ENCODE measurements around the gene VAMP5. TPM values are rescaled to one million over a fixed set of nuclear protein-coding genes. Genes with fewer than 3 reads are reported as not detected.

The VAMP5 gene
- total and polyA plus RNA-seq, 2 donors (not counting 1 experiment from before 2014, with no cell fraction given), result 16.9 to 28.6 TPM

DNA sequence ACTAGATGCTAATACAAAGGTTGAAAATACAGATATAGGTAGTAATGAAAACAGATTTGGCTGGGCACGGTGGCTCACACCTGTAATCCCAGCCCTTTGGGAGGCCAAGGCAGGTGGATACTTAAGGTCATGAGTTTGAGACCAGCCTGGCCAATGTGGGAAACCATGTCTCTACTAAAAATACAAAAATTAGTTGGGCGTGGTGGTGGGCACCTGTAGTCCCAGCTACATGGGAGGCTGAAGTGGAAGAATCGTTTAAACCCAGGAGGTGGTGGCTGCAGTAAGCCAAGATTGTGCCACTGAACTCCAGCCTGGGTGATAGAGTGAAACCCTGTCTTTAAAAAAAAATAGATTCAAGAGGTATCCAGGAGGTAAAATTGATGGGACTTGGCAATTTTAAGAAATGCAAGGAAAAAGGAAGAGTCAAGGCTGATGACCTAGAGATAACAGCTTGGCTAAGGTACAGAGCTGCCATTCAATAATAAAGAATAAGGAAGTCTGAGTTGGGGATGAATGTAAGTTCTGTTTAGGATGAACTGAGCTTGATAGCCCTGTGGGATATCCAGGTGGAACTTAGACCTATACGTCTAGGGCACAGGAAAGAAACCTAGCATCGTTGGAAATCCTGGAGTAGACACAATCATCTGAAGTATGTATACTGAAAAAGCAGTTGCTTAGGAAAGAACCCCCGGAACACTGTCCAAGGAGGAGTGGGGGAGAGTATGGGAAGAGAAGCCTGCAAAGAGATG lies 36.2 kb upstream of the VAMP5 start:
- Histone ChIP-seq H3K9me3 (ENCODE audit: control extremely low read depth in 1 of 3, control insufficient read depth in 2 of 3, insufficient read depth in 1 of 3, low read length in 2 of 3) (no peaks in the 10 kb centered on the region), H2AFZ (ENCODE audit: insufficient read depth, low read depth, low read length, poor library complexity, severe bottlenecking) (no peak overlapping the region), H3K4me1 (ENCODE audit: control insufficient read depth in 2 of 2, insufficient read depth in 2 of 2, low read length in 2 of 2) (peaks cover 0 to 3% of the 10 kb centered on the region in 2 donors), H3K27me3 (replicated peaks in 1 of 4; ENCODE audit: control extremely low read depth in 1 of 4, control insufficient read depth in 3 of 4, insufficient read depth in 4 of 4, low read length in 3 of 4) (no peaks in the 10 kb centered on the region), H3K36me3 (replicated peaks in 1 of 2; ENCODE audit: control extremely low read depth in 1 of 2, control insufficient read depth in 1 of 2, extremely low read depth in 1 of 2, insufficient read depth in 2 of 2, low read length in 1 of 2) (peaks cover 4 to 59% of the 10 kb centered on the region in 2 experiments), H3K4me3 (ENCODE audit: control extremely low read depth in 1 of 5, extremely low read depth in 1 of 5, insufficient read depth in 1 of 5, low read depth in 2 of 5, low read length in 4 of 5) (no peak overlapping the region), H3K9ac (ENCODE audit: low read length) (no peak overlapping the region), H3K4me2 (replicated peaks; ENCODE audit: low read depth, low read length, poor library complexity, severe bottlenecking) (no peak overlapping the region), H3K27ac (ENCODE audit: low read length in 2 of 2) (no peak overlapping the region), H3K79me2 (ENCODE audit: control insufficient read depth, insufficient read depth, low read length) (no peaks in the 10 kb centered on the region), H4K20me1 (ENCODE audit: control insufficient read depth, insufficient read depth, low read length, poor library complexity, severe bottlenecking) (no peaks in the 10 kb centered on the region)
- ChIA-PET POLR2A (interaction anchor here (0.6 to 4.6 kb wide), 2 partner anchors 8 to 1264 kb away, joined by 4 to 30 read pairs; partner anchors contain the start of gene MAT2A), CTCF (interaction anchor here (1.2 to 10.0 kb wide), 7 partner anchors 8 to 248 kb away, joined by 3 to 299 read pairs (median 7); partner anchors contain the start of genes MAT2A, RNF181, SH2D6 and TGOLN2)
- no peak for TF ChIP-seq EZH2 (IDR thresholded peaks at IDR 0.05; ENCODE audit: borderline replicate concordance, insufficient read depth, low read depth, low read length, poor library complexity, severe bottlenecking)
- TF ChIP-seq, protein P1, sequence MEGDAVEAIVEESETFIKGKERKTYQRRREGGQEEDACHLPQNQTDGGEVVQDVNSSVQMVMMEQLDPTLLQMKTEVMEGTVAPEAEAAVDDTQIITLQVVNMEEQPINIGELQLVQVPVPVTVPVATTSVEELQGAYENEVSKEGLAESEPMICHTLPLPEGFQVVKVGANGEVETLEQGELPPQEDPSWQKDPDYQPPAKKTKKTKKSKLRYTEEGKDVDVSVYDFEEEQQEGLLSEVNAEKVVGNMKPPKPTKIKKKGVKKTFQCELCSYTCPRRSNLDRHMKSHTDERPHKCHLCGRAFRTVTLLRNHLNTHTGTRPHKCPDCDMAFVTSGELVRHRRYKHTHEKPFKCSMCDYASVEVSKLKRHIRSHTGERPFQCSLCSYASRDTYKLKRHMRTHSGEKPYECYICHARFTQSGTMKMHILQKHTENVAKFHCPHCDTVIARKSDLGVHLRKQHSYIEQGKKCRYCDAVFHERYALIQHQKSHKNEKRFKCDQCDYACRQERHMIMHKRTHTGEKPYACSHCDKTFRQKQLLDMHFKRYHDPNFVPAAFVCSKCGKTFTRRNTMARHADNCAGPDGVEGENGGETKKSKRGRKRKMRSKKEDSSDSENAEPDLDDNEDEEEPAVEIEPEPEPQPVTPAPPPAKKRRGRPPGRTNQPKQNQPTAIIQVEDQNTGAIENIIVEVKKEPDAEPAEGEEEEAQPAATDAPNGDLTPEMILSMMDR (IDR thresholded peaks at IDR 0.05), result no peak
- WGBS (ENCODE audit: insufficient coverage), result 94% methylated on average over 3 of the region's 6 CpGs
- Mint-ChIP-seq H3K4me3 (no peak overlapping the region), H3K27me3 (no peaks in the 10 kb centered on the region), H3K27ac (no peak overlapping the region), H3K4me1 (peaks cover 6% of the 10 kb centered on the region), H3K9me3 (ENCODE audit: insufficient read depth) (no peaks in the 10 kb centered on the region)
- intact Hi-C loops (cut with micrococcal nuclease), result no loop called here
- DNase-seq (no peak), ATAC-seq (ENCODE audit: low read depth) (no peak)

GRCh38 chr2:85548608-85548900 lies 35.7 kb upstream of the VAMP5 start:
- peaks cover 2 to 56% of the 10 kb centered on the region in 2 experiments for H3K36me3 ChIP-seq (replicated peaks in 1 of 2; ENCODE audit: control extremely low read depth in 1 of 2, control insufficient read depth in 1 of 2, extremely low read depth in 1 of 2, insufficient read depth in 2 of 2, low read length in 1 of 2)
- 90% methylated on average over 2 of the region's 2 CpGs for WGBS (ENCODE audit: insufficient coverage)

More at GRCh38 chr2:85548608-85548900, 35.7 kb upstream of the VAMP5 start:
- Histone ChIP-seq H3K27me3 (replicated peaks in 1 of 4; ENCODE audit: control extremely low read depth in 1 of 4, control insufficient read depth in 3 of 4, insufficient read depth in 4 of 4, low read length in 3 of 4) (no peaks in the 10 kb centered on the region), H3K4me1 (ENCODE audit: control insufficient read depth in 2 of 2, insufficient read depth in 2 of 2, low read length in 2 of 2) (peaks cover 0 to 3% of the 10 kb centered on the region in 2 donors), H3K79me2 (ENCODE audit: control insufficient read depth, insufficient read depth, low read length) (no peaks in the 10 kb centered on the region), H4K20me1 (ENCODE audit: control insufficient read depth, insufficient read depth, low read length, poor library complexity, severe bottlenecking) (no peaks in the 10 kb centered on the region), H3K27ac (ENCODE audit: low read length in 2 of 2) (no peak overlapping the region), H3K4me3 (ENCODE audit: control extremely low read depth in 1 of 5, extremely low read depth in 1 of 5, insufficient read depth in 1 of 5, low read depth in 2 of 5, low read length in 4 of 5) (no peak overlapping the region), H2AFZ (ENCODE audit: insufficient read depth, low read depth, low read length, poor library complexity, severe bottlenecking) (no peak overlapping the region), H3K9me3 (ENCODE audit: control extremely low read depth in 1 of 3, control insufficient read depth in 2 of 3, insufficient read depth in 1 of 3, low read length in 2 of 3) (no peaks in the 10 kb centered on the region), H3K9ac (ENCODE audit: low read length) (no peak overlapping the region), H3K4me2 (replicated peaks; ENCODE audit: low read depth, low read length, poor library complexity, severe bottlenecking) (no peak overlapping the region)
- intact Hi-C loops (cut with micrococcal nuclease), result no loop called here
- Mint-ChIP-seq H3K27ac (no peak overlapping the region), H3K4me3 (no peak overlapping the region), H3K27me3 (no peaks in the 10 kb centered on the region), H3K4me1 (peaks cover 4% of the 10 kb centered on the region), H3K9me3 (ENCODE audit: insufficient read depth) (no peaks in the 10 kb centered on the region)
- no peak for DNase-seq
- TF ChIP-seq, protein P1 (IDR thresholded peaks at IDR 0.05), result no peak
- TF ChIP-seq EZH2 (IDR thresholded peaks at IDR 0.05; ENCODE audit: borderline replicate concordance, insufficient read depth, low read depth, low read length, poor library complexity, severe bottlenecking), result no peak
- POLR2A ChIA-PET, result interaction anchor here (4.6 kb wide), 1 partner anchor 9 kb away, joined by 30 read pairs; the partner anchor contains the start of gene MAT2A
- CTCF ChIA-PET, result interaction anchor here (1.2 to 10.0 kb wide), 8 partner anchors 9 to 249 kb away, joined by 3 to 299 read pairs (median 19); partner anchors contain the start of genes GGCX, MAT2A, RNF181 and SH2D6
- ATAC-seq (ENCODE audit: low read depth), result no peak

All from B cell (primary cell).